ENCODE data around the gene MAGEA8.

MAGEA8 gene

GRCh38 chrX:149841929-149842328 is 39.1 kb upstream of the MAGEA8 start:
- no peak for TF ChIP-seq CTCF (IDR thresholded peaks at IDR 0.05)
- Histone ChIP-seq H3K79me2 (no peaks in the 10 kb centered on the region), H3K36me3 (ENCODE audit: control insufficient read depth, insufficient read depth, low read length) (no peaks in the 10 kb centered on the region), H3K4me2 (ENCODE audit: low read length) (no peak overlapping the region), H2AFZ (no peak overlapping the region), H3K27me3 (ENCODE audit: control insufficient read depth, insufficient read depth, low read length) (no peaks in the 10 kb centered on the region), H3K4me3 (ENCODE audit: low read depth, low read length) (no peak overlapping the region), H3K9ac (no peak overlapping the region), H3K27ac (no peak overlapping the region), H3K4me1 (no peaks in the 10 kb centered on the region), H3K9me3 (ENCODE audit: control insufficient read depth, low read length) (no peaks in the 10 kb centered on the region)

GRCh38 chrX:149845385-149845784 is 35.6 kb upstream of the MAGEA8 start:
- Histone ChIP-seq H3K4me3 (ENCODE audit: low read depth, low read length) (no peak overlapping the region), H3K4me2 (ENCODE audit: low read length) (no peak overlapping the region), H2AFZ (no peak overlapping the region), H3K9me3 (ENCODE audit: control insufficient read depth, low read length) (no peaks in the 10 kb centered on the region), H3K9ac (no peak overlapping the region), H3K4me1 (no peaks in the 10 kb centered on the region), H3K27ac (no peak overlapping the region), H3K36me3 (ENCODE audit: control insufficient read depth, insufficient read depth, low read length) (no peaks in the 10 kb centered on the region), H3K79me2 (no peaks in the 10 kb centered on the region), H3K27me3 (ENCODE audit: control insufficient read depth, insufficient read depth, low read length) (no peaks in the 10 kb centered on the region)
- TF ChIP-seq CTCF (IDR thresholded peaks at IDR 0.05): no peak

GRCh38 chrX:149846789-149847188 is 34.2 kb upstream of the MAGEA8 start:
- Histone ChIP-seq H2AFZ (no peak overlapping the region), H3K9me3 (ENCODE audit: control insufficient read depth, low read length) (no peaks in the 10 kb centered on the region), H3K79me2 (no peaks in the 10 kb centered on the region), H3K9ac (no peak overlapping the region), H3K27me3 (ENCODE audit: control insufficient read depth, insufficient read depth, low read length) (no peaks in the 10 kb centered on the region), H3K4me2 (ENCODE audit: low read length) (no peak overlapping the region), H3K36me3 (ENCODE audit: control insufficient read depth, insufficient read depth, low read length) (no peaks in the 10 kb centered on the region), H3K4me1 (no peaks in the 10 kb centered on the region), H3K4me3 (ENCODE audit: low read depth, low read length) (no peak overlapping the region), H3K27ac (no peak overlapping the region)
- no peak for TF ChIP-seq CTCF (IDR thresholded peaks at IDR 0.05)

GRCh38 chrX:149848855-149849254 is 32.1 kb upstream of the MAGEA8 start:
- Histone ChIP-seq H3K9ac (no peak overlapping the region), H3K4me3 (ENCODE audit: low read depth, low read length) (no peak overlapping the region), H3K27me3 (ENCODE audit: control insufficient read depth, insufficient read depth, low read length) (no peaks in the 10 kb centered on the region), H2AFZ (no peak overlapping the region), H3K4me1 (no peaks in the 10 kb centered on the region), H3K36me3 (ENCODE audit: control insufficient read depth, insufficient read depth, low read length) (no peaks in the 10 kb centered on the region), H3K27ac (no peak overlapping the region), H3K79me2 (no peaks in the 10 kb centered on the region), H3K9me3 (ENCODE audit: control insufficient read depth, low read length) (no peaks in the 10 kb centered on the region), H3K4me2 (ENCODE audit: low read length) (no peak overlapping the region)
- no peak for TF ChIP-seq CTCF (IDR thresholded peaks at IDR 0.05)

GRCh38 chrX:149849787-149850186 is 31.2 kb upstream of the MAGEA8 start:
- Histone ChIP-seq H3K9me3 (ENCODE audit: control insufficient read depth, low read length) (no peaks in the 10 kb centered on the region), H3K79me2 (no peaks in the 10 kb centered on the region), H2AFZ (no peak overlapping the region), H3K27me3 (ENCODE audit: control insufficient read depth, insufficient read depth, low read length) (no peaks in the 10 kb centered on the region), H3K4me3 (ENCODE audit: low read depth, low read length) (no peak overlapping the region), H3K9ac (no peak overlapping the region), H3K36me3 (ENCODE audit: control insufficient read depth, insufficient read depth, low read length) (no peaks in the 10 kb centered on the region), H3K27ac (no peak overlapping the region), H3K4me2 (ENCODE audit: low read length) (no peak overlapping the region), H3K4me1 (no peaks in the 10 kb centered on the region)
- TF ChIP-seq CTCF (IDR thresholded peaks at IDR 0.05): no peak

Data from parathyroid adenoma (tissue), 2 donors.